ENCODE results near the gene ECHDC1. TPM values are rescaled to one million over a fixed set of nuclear protein-coding genes. Genes with fewer than 3 reads are reported as not detected.

ECHDC1 gene
- total RNA-seq, 5 donors from 2014 or later (not counting 1 experiment from before 2014, with no cell fraction given): 21.2 to 39.2 (median 34.1) TPM

GRCh38 chr6:127365874-127366273, 22.5 kb upstream of the ECHDC1 start:
- H3K27ac Mint-ChIP-seq: no peak overlapping the region
- peaks cover 0 to 4% of the 10 kb centered on the region in 2 donors for H3K27me3 Mint-ChIP-seq
- Histone ChIP-seq H3K27ac (ENCODE audit: low read length) (no peak overlapping the region), H3K9me3 (no peaks in the 10 kb centered on the region), H3K4me3 (ENCODE audit: control insufficient read depth in 1 of 2, extremely low read depth in 1 of 2, low read length in 1 of 2) (no peak overlapping the region), H3K36me3 (ENCODE audit: control insufficient read depth in 2 of 2, extremely low read depth in 1 of 2, insufficient read depth in 1 of 2, low read length in 1 of 2) (no peaks in the 10 kb centered on the region), H3K27me3 (replicated peaks in 1 of 2; ENCODE audit: control insufficient read depth in 2 of 2, extremely low read depth in 1 of 2, insufficient read depth in 2 of 2, low read length in 1 of 2) (no peaks in the 10 kb centered on the region), H3K4me1 (ENCODE audit: control insufficient read depth in 1 of 2, extremely low read depth in 1 of 2, insufficient read depth in 2 of 2, low read length in 2 of 2) (no peaks in the 10 kb centered on the region)
- H3K4me3 Mint-ChIP-seq: no peak overlapping the region
- H3K36me3 Mint-ChIP-seq: no peaks in the 10 kb centered on the region
- H3K4me1 Mint-ChIP-seq: no peaks in the 10 kb centered on the region
- DNase-seq (no peak), ATAC-seq (replicated peaks in 1 of 4) (no peak)
- POLR2A ChIA-PET: no interaction called here
- 90% methylated on average over 2 of the region's 5 CpGs for WGBS (ENCODE audit: insufficient coverage)
- CTCF ChIA-PET: no interaction called here
- H3K9me3 Mint-ChIP-seq: peaks cover 0 to 4% (median 3%) of the 10 kb centered on the region in 3 donors

- H3K27ac Mint-ChIP-seq: no peak overlapping the region
These were observed 9.1 kb upstream of the ECHDC1 start for GRCh38 chr6:127352524-127352923.

GRCh38 chr6:127349980-127350379, 6.6 kb upstream of the ECHDC1 start:
- ChIA-PET POLR2A (interaction anchor here in 1 of 2 donors (0.7 kb wide), 1 partner anchor 293 kb away, joined by 3 read pairs; no protein-coding TSS in a partner anchor), CTCF (no interaction called here)
- Histone ChIP-seq H3K36me3 (ENCODE audit: control insufficient read depth in 2 of 2, extremely low read depth in 1 of 2, insufficient read depth in 1 of 2, low read length in 1 of 2) (no peaks in the 10 kb centered on the region), H3K4me1 (ENCODE audit: control insufficient read depth in 1 of 2, extremely low read depth in 1 of 2, insufficient read depth in 2 of 2, low read length in 2 of 2) (no peaks in the 10 kb centered on the region), H3K4me3 (ENCODE audit: control insufficient read depth in 1 of 2, extremely low read depth in 1 of 2, low read length in 1 of 2) (no peak overlapping the region), H3K9me3 (peaks cover 2% of the 10 kb centered on the region), H3K27ac (ENCODE audit: low read length) (no peak overlapping the region), H3K27me3 (replicated peaks in 1 of 2; ENCODE audit: control insufficient read depth in 2 of 2, extremely low read depth in 1 of 2, insufficient read depth in 2 of 2, low read length in 1 of 2) (peaks cover 0 to 2% of the 10 kb centered on the region in 2 experiments)
- Mint-ChIP-seq H3K4me3 (no peak overlapping the region), H3K9me3 (peaks cover 13 to 31% (median 17%) of the 10 kb centered on the region in 3 donors), H3K4me1 (peaks cover 0 to 8% (median 3%) of the 10 kb centered on the region in 3 donors), H3K27me3 (no peaks in the 10 kb centered on the region), H3K27ac (no peak overlapping the region), H3K36me3 (peaks cover 2% of the 10 kb centered on the region)
- ATAC-seq (replicated peaks in 1 of 4): no peak
- no peak for DNase-seq
- no CpG with 5 or more reads among the region's 2 CpGs for WGBS (ENCODE audit: insufficient coverage)

More at GRCh38 chr6:127352524-127352923, 9.1 kb upstream of the ECHDC1 start:
- Histone ChIP-seq H3K9me3 (peaks cover 2% of the 10 kb centered on the region), H3K4me1 (ENCODE audit: control insufficient read depth in 1 of 2, extremely low read depth in 1 of 2, insufficient read depth in 2 of 2, low read length in 2 of 2) (no peaks in the 10 kb centered on the region), H3K36me3 (ENCODE audit: control insufficient read depth in 2 of 2, extremely low read depth in 1 of 2, insufficient read depth in 1 of 2, low read length in 1 of 2) (no peaks in the 10 kb centered on the region), H3K27ac (ENCODE audit: low read length) (no peak overlapping the region), H3K27me3 (replicated peaks in 1 of 2; ENCODE audit: control insufficient read depth in 2 of 2, extremely low read depth in 1 of 2, insufficient read depth in 2 of 2, low read length in 1 of 2) (peaks cover 0 to 2% of the 10 kb centered on the region in 2 experiments), H3K4me3 (ENCODE audit: control insufficient read depth in 1 of 2, extremely low read depth in 1 of 2, low read length in 1 of 2) (no peak overlapping the region)
- ATAC-seq (replicated peaks in 1 of 4) (no peak), DNase-seq (no peak)
- H3K27me3 Mint-ChIP-seq: no peaks in the 10 kb centered on the region
- peaks cover 2% of the 10 kb centered on the region for H3K36me3 Mint-ChIP-seq
- peaks cover 15 to 38% (median 17%) of the 10 kb centered on the region in 3 donors for H3K9me3 Mint-ChIP-seq
- ChIA-PET CTCF (no interaction called here), POLR2A (no interaction called here)
- WGBS (ENCODE audit: insufficient coverage): no CpG with 5 or more reads among the region's 2 CpGs
- peaks cover 0 to 2% (median 0%) of the 10 kb centered on the region in 3 donors for H3K4me1 Mint-ChIP-seq
- H3K4me3 Mint-ChIP-seq: no peak overlapping the region

- WGBS (ENCODE audit: insufficient coverage): 100% methylated on average over 6 of the region's 10 CpGs
- POLR2A ChIA-PET: no interaction called here
- CTCF ChIA-PET: no interaction called here
- H3K27ac ChIP-seq (ENCODE audit: low read length): no peak overlapping the region
- Mint-ChIP-seq H3K4me3 (no peak overlapping the region), H3K4me1 (peaks cover 0 to 8% (median 3%) of the 10 kb centered on the region in 3 donors), H3K9me3 (peaks cover 12 to 23% (median 14%) of the 10 kb centered on the region in 3 donors), H3K27ac (no peak overlapping the region), H3K27me3 (no peaks in the 10 kb centered on the region), H3K36me3 (no peaks in the 10 kb centered on the region)
- no peaks in the 10 kb centered on the region for H3K9me3 ChIP-seq
- H3K36me3 ChIP-seq (ENCODE audit: control insufficient read depth in 2 of 2, extremely low read depth in 1 of 2, insufficient read depth in 1 of 2, low read length in 1 of 2): no peaks in the 10 kb centered on the region
- DNase-seq: no peak
- no peak overlapping the region for H3K4me3 ChIP-seq (ENCODE audit: control insufficient read depth in 1 of 2, extremely low read depth in 1 of 2, low read length in 1 of 2)
- peaks cover 3 to 7% of the 10 kb centered on the region in 2 experiments for H3K4me1 ChIP-seq (ENCODE audit: control insufficient read depth in 1 of 2, extremely low read depth in 1 of 2, insufficient read depth in 2 of 2, low read length in 2 of 2)
- no peak for ATAC-seq (replicated peaks in 1 of 4)
- peaks cover 0 to 2% of the 10 kb centered on the region in 2 experiments for H3K27me3 ChIP-seq (replicated peaks in 1 of 2; ENCODE audit: control insufficient read depth in 2 of 2, extremely low read depth in 1 of 2, insufficient read depth in 2 of 2, low read length in 1 of 2)
These were observed 4.7 kb upstream of the ECHDC1 start for GRCh38 chr6:127348028-127348661.

- no peak for ATAC-seq (replicated peaks in 1 of 4)
- peaks cover 0 to 2% of the 10 kb centered on the region in 2 experiments for H3K27me3 ChIP-seq (replicated peaks in 1 of 2; ENCODE audit: control insufficient read depth in 2 of 2, extremely low read depth in 1 of 2, insufficient read depth in 2 of 2, low read length in 1 of 2)
- H3K4me1 Mint-ChIP-seq: peaks cover 0 to 6% (median 3%) of the 10 kb centered on the region in 3 donors
- H3K9me3 Mint-ChIP-seq: peaks cover 11 to 15% (median 12%) of the 10 kb centered on the region in 3 donors
- no peaks in the 10 kb centered on the region for H3K27me3 Mint-ChIP-seq
- no peaks in the 10 kb centered on the region for H3K36me3 Mint-ChIP-seq
- no CpG with 5 or more reads among the region's 2 CpGs for WGBS (ENCODE audit: insufficient coverage)
- POLR2A ChIA-PET: no interaction called here
- no peak overlapping the region for H3K4me3 ChIP-seq (ENCODE audit: control insufficient read depth in 1 of 2, extremely low read depth in 1 of 2, low read length in 1 of 2)
- H3K9me3 ChIP-seq: no peaks in the 10 kb centered on the region
- no peak overlapping the region for H3K27ac ChIP-seq (ENCODE audit: low read length)
- no peak overlapping the region for H3K27ac Mint-ChIP-seq
- no peaks in the 10 kb centered on the region for H3K36me3 ChIP-seq (ENCODE audit: control insufficient read depth in 2 of 2, extremely low read depth in 1 of 2, insufficient read depth in 1 of 2, low read length in 1 of 2)
- no peak overlapping the region for H3K4me3 Mint-ChIP-seq
- CTCF ChIA-PET: no interaction called here
- H3K4me1 ChIP-seq (ENCODE audit: control insufficient read depth in 1 of 2, extremely low read depth in 1 of 2, insufficient read depth in 2 of 2, low read length in 2 of 2): peaks cover 9 to 11% of the 10 kb centered on the region in 2 experiments
- DNase-seq: no peak
These were observed 3.8 kb upstream of the ECHDC1 start for GRCh38 chr6:127347178-127347577.

GRCh38 chr6:127345521-127345920, 2.1 kb upstream of the ECHDC1 start:
- H3K4me3 Mint-ChIP-seq: no peak overlapping the region
- H3K36me3 Mint-ChIP-seq: no peaks in the 10 kb centered on the region
- Histone ChIP-seq H3K4me1 (ENCODE audit: control insufficient read depth in 1 of 2, extremely low read depth in 1 of 2, insufficient read depth in 2 of 2, low read length in 2 of 2) (peaks cover 13 to 20% of the 10 kb centered on the region in 2 experiments), H3K36me3 (ENCODE audit: control insufficient read depth in 2 of 2, extremely low read depth in 1 of 2, insufficient read depth in 1 of 2, low read length in 1 of 2) (no peaks in the 10 kb centered on the region), H3K9me3 (no peaks in the 10 kb centered on the region), H3K27ac (ENCODE audit: low read length) (no peak overlapping the region), H3K27me3 (replicated peaks in 1 of 2; ENCODE audit: control insufficient read depth in 2 of 2, extremely low read depth in 1 of 2, insufficient read depth in 2 of 2, low read length in 1 of 2) (peaks cover 0 to 2% of the 10 kb centered on the region in 2 experiments), H3K4me3 (ENCODE audit: control insufficient read depth in 1 of 2, extremely low read depth in 1 of 2, low read length in 1 of 2) (no peak overlapping the region)
- H3K27ac Mint-ChIP-seq: no peak overlapping the region
- POLR2A ChIA-PET: no interaction called here
- H3K27me3 Mint-ChIP-seq: no peaks in the 10 kb centered on the region
- peaks cover 0 to 6% (median 3%) of the 10 kb centered on the region in 3 donors for H3K4me1 Mint-ChIP-seq
- CTCF ChIA-PET: no interaction called here
- ATAC-seq (replicated peaks in 1 of 4) (no peak), DNase-seq (no peak)
- H3K9me3 Mint-ChIP-seq: peaks cover 10 to 12% (median 11%) of the 10 kb centered on the region in 3 donors

Data from T-cell (primary cell).